Measurements from ENCODE around the gene ABCF3. TPM values are rescaled to one million over a fixed set of nuclear protein-coding genes. Genes with fewer than 3 reads are reported as not detected.

Gene ABCF3
- total RNA-seq, 2 donors from 2014 or later = 41.8 to 46.1 TPM

DNA sequence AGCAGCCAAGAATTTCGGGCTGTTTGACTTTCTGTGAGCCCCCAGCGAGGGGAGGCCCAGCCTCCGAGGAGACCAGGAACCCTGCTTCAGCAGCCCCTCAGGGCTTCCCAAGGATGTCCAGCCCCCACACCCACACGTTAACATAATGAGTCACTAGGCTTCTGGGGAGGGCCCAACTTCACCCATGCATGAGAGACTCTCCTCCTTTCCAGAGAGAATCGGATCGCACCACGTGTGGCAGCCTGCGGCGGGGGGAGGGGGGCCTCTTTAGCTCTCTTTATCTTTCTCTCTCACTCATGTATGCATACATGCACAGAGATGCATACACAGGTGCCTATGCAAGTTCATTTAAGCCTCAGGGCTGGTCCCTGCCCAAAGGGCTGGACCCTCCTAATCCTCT, 14.4 kb upstream of the ABCF3 start:
- Histone ChIP-seq H3K27ac (no peak overlapping the region), H3K27me3 (no peaks in the 10 kb centered on the region), H3K36me3 (replicated peaks in 1 of 2; ENCODE audit: insufficient read depth in 1 of 2, low read depth in 2 of 2) (peaks cover 3 to 9% of the 10 kb centered on the region in 2 donors), H3K4me1 (peaks cover 18% of the 10 kb centered on the region), H3K4me3 (no peak overlapping the region), H3K9me3 (no peaks in the 10 kb centered on the region)
- 79 to 88% methylated on average over 9 of the region's 9 CpGs for WGBS, 2 donors
- intact Hi-C loops (cut with DNase I) = no loop called here
- TF ChIP-seq, protein P1, sequence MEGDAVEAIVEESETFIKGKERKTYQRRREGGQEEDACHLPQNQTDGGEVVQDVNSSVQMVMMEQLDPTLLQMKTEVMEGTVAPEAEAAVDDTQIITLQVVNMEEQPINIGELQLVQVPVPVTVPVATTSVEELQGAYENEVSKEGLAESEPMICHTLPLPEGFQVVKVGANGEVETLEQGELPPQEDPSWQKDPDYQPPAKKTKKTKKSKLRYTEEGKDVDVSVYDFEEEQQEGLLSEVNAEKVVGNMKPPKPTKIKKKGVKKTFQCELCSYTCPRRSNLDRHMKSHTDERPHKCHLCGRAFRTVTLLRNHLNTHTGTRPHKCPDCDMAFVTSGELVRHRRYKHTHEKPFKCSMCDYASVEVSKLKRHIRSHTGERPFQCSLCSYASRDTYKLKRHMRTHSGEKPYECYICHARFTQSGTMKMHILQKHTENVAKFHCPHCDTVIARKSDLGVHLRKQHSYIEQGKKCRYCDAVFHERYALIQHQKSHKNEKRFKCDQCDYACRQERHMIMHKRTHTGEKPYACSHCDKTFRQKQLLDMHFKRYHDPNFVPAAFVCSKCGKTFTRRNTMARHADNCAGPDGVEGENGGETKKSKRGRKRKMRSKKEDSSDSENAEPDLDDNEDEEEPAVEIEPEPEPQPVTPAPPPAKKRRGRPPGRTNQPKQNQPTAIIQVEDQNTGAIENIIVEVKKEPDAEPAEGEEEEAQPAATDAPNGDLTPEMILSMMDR (IDR thresholded peaks at IDR 0.05) = no peak
- TF ChIP-seq POLR2A (IDR thresholded peaks at IDR 0.05) = no peak
- ATAC-seq (no peak), DNase-seq (no peak)

DNA sequence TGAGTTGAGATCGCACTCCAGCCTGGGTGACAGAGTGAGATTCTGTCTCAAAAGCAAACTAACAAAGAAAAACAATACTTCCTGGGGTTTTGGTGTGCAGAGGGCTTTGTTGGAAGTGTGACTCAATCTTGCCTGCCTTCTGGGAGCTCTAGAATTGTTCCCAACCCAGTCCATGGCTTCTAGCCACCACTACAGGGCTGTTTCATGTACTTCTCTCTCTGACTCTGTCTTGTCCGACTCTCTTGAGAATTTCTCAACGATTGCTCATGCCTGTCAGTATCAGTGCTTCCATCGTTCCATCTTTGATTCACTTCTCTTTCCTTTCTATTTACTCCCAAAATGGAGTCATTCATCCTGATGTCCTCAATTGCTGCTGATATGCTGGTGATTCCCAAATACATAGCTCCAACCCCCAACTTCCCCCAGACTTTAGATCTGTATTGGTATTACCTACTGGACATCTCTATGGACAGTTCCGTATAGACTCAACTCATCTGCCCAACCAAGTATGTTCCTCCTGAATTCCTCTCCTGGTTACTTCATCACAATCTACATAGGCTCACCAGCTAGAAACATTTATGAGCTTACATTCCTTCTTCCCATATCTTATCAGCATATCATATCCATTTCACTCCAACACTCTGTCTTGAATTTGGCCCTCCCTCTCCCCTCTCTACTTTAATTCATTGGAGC, 13.2 kb upstream of the ABCF3 start:
- intact Hi-C loops (cut with DNase I) = no loop called here
- ATAC-seq (no peak), DNase-seq (peak in 1 of 4 donors; percentile 35)
- no peak overlapping the region for H3K4me3 ChIP-seq
- H3K36me3 ChIP-seq (replicated peaks in 1 of 2; ENCODE audit: insufficient read depth in 1 of 2, low read depth in 2 of 2) = peaks cover 0 to 2% of the 10 kb centered on the region in 2 donors
- WGBS, 2 donors = 75 to 84% methylated on average over 5 of the region's 5 CpGs
- H3K27ac ChIP-seq = no peak overlapping the region
- no peaks in the 10 kb centered on the region for H3K27me3 ChIP-seq
- H3K9me3 ChIP-seq = no peaks in the 10 kb centered on the region
- TF ChIP-seq, protein P1 (IDR thresholded peaks at IDR 0.05) = no peak
- no peak for TF ChIP-seq POLR2A (IDR thresholded peaks at IDR 0.05)
- H3K4me1 ChIP-seq = peaks cover 30% of the 10 kb centered on the region

GRCh38 chr3:184173374-184173722, 12.7 kb upstream of the ABCF3 start:
- 88 to 89% methylated on average over 2 of the region's 2 CpGs for WGBS, 2 donors
- DNase-seq (no peak), ATAC-seq (no peak)
- intact Hi-C loops (cut with DNase I) = no loop called here
- H3K9me3 ChIP-seq = no peaks in the 10 kb centered on the region
- H3K4me1 ChIP-seq = peaks cover 34% of the 10 kb centered on the region
- H3K27ac ChIP-seq = no peak overlapping the region
- TF ChIP-seq POLR2A (IDR thresholded peaks at IDR 0.05) = no peak
- TF ChIP-seq, protein P1 (IDR thresholded peaks at IDR 0.05) = no peak
- no peaks in the 10 kb centered on the region for H3K27me3 ChIP-seq
- H3K36me3 ChIP-seq (replicated peaks in 1 of 2; ENCODE audit: insufficient read depth in 1 of 2, low read depth in 2 of 2) = no peaks in the 10 kb centered on the region
- H3K4me3 ChIP-seq = no peak overlapping the region

DNA sequence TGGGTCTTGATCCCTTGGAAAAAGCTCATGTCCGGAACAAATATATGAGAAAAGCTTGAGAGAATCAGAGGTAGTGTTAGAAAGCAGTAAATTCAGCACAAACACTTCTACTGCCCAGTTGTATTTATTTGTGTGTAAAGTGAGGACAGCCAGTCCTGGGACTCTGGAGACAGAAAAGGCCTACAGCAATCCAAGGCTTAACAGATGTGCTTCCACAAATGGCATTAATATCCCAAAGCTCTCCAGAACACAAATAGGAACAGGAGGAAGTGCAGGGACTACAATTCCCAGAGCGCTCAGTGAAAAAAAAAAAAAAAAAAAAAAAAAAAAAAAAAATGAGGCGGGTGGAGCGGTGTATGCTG, 11.7 kb upstream of the ABCF3 start:
- intact Hi-C loops (cut with DNase I) = no loop called here
- H3K4me1 ChIP-seq = peaks cover 34% of the 10 kb centered on the region
- 16 to 17% methylated on average over 4 of the region's 4 CpGs for WGBS, 2 donors
- no peaks in the 10 kb centered on the region for H3K9me3 ChIP-seq
- ATAC-seq = no peak
- H3K36me3 ChIP-seq (replicated peaks in 1 of 2; ENCODE audit: insufficient read depth in 1 of 2, low read depth in 2 of 2) = peaks cover 0 to 5% of the 10 kb centered on the region in 2 donors
- TF ChIP-seq, protein P1 (IDR thresholded peaks at IDR 0.05) = no peak
- no peak for TF ChIP-seq POLR2A (IDR thresholded peaks at IDR 0.05)
- H3K4me3 ChIP-seq = no peak overlapping the region
- peak overlapping the region in 2 of 4 donors; percentile 21 to 46 for H3K27ac ChIP-seq
- no peaks in the 10 kb centered on the region for H3K27me3 ChIP-seq
- no peak for DNase-seq
